C4-2B (cell line): ENCODE measurements around the gene CLC.

Source experiments
- CTCF ChIP-seq: fragments of 450-650 bp; conservative IDR thresholded peaks from 2 replicates; pipeline ENCODE4 v1.5.1; 2017; ENCODE audit warnings: mild to moderate bottlenecking
- ZFX ChIP-seq: fragments of 450-650 bp; IDR thresholded peaks from 2 replicates; pipeline ENCODE4 v1.6.1; 2017

GRCh38 chr19:39749981-39750380, 12.2 kb upstream of the CLC start:
- TF ChIP-seq CTCF = no peak
- no peak for TF ChIP-seq ZFX
